Epithelial cell of prostate (primary cell): ENCODE measurements around the gene ZNF146.
"Not testable (repeated sequence)": the region's sequence is repeated elsewhere in the genome, so short reads cannot be mapped to it uniquely, and the experiment has no call there.

Experiments used
- DNase-seq: peaks from one replicate; pipeline ENCODE4 v3.0.0-alpha.2; 2011; ENCODE audit warnings: low read depth, low spot score
- H3K27ac ChIP-seq: fragments of 450-650 bp; 2 replicates; pipeline ENCODE4 v1.5.1; 2017; ENCODE audit warnings: mild to moderate bottlenecking

The ZNF146 gene

GRCh38 chr19:36225219-36225892, 10.4 kb downstream of the ZNF146 start:
- peak overlapping the region; percentile 4 for H3K27ac ChIP-seq

GRCh38 chr19:36233626-36234025, 18.7 kb downstream of the ZNF146 start:
- DNase-seq: not testable (repeated sequence)

More at GRCh38 chr19:36225219-36225892, 10.4 kb downstream of the ZNF146 start:
- no peak for DNase-seq

GRCh38 chr19:36236304-36236945, 21.5 kb downstream of the ZNF146 start:
- DNase-seq: no peak
- no peak overlapping the region for H3K27ac ChIP-seq

More at GRCh38 chr19:36233626-36234025, 18.7 kb downstream of the ZNF146 start:
- not testable (repeated sequence) for H3K27ac ChIP-seq

GRCh38 chr19:36236946-36237310, 22.0 kb downstream of the ZNF146 start:
- no peak overlapping the region for H3K27ac ChIP-seq
- DNase-seq: no peak

- H3K27ac ChIP-seq: no peak overlapping the region
- no peak for DNase-seq
Observed at GRCh38 chr19:36244066-36244465, 29.2 kb downstream of the ZNF146 start.

- no peak overlapping the region for H3K27ac ChIP-seq
- no peak for DNase-seq
Observed at GRCh38 chr19:36245210-36246005, 30.5 kb downstream of the ZNF146 start.

- DNase-seq: peak; percentile 14
- no peak overlapping the region for H3K27ac ChIP-seq
Observed at GRCh38 chr19:36246006-36246481, 31.1 kb downstream of the ZNF146 start.

GRCh38 chr19:36252047-36252446, 37.1 kb downstream of the ZNF146 start:
- H3K27ac ChIP-seq: no peak overlapping the region
- no peak for DNase-seq

- no peak for DNase-seq
- H3K27ac ChIP-seq: no peak overlapping the region
Observed at GRCh38 chr19:36254848-36255247, 39.9 kb downstream of the ZNF146 start.

- no peak for DNase-seq
- no peak overlapping the region for H3K27ac ChIP-seq
Observed at GRCh38 chr19:36255316-36255715, 40.4 kb downstream of the ZNF146 start.

- no peak overlapping the region for H3K27ac ChIP-seq
- DNase-seq: no peak
Observed at GRCh38 chr19:36256064-36256463, 41.2 kb downstream of the ZNF146 start.

- DNase-seq: no peak
- H3K27ac ChIP-seq: no peak overlapping the region
Observed at GRCh38 chr19:36256853-36257519, 42.1 kb downstream of the ZNF146 start.

- no peak overlapping the region for H3K27ac ChIP-seq
- no peak for DNase-seq
Observed at GRCh38 chr19:36257520-36257876, 42.6 kb downstream of the ZNF146 start.

- no peak overlapping the region for H3K27ac ChIP-seq
- DNase-seq: no peak
Observed at GRCh38 chr19:36258028-36258875, 43.3 kb downstream of the ZNF146 start.

GRCh38 chr19:36259211-36259610, 44.3 kb downstream of the ZNF146 start:
- no peak overlapping the region for H3K27ac ChIP-seq
- DNase-seq: no peak

- no peak overlapping the region for H3K27ac ChIP-seq
- no peak for DNase-seq
Observed at GRCh38 chr19:36265064-36265463, 50.2 kb downstream of the ZNF146 start.

- DNase-seq: no peak
Observed at GRCh38 chr19:36265856-36266374, 51.0 kb downstream of the ZNF146 start.

GRCh38 chr19:36266375-36266961, 51.6 kb downstream of the ZNF146 start:
- DNase-seq: no peak
- H3K27ac ChIP-seq: no peak overlapping the region

More at GRCh38 chr19:36265856-36266374, 51.0 kb downstream of the ZNF146 start:
- H3K27ac ChIP-seq: no peak overlapping the region
